GM19468 (cell line): ENCODE results near the gene PDLIM5.

ENCODE experiments used
- ATAC-seq: cut with Tn5 transposase; IDR thresholded peaks from one replicate; pipeline ENCODE4 v1.9.1; 2021; ENCODE audit warnings: mild to moderate bottlenecking, moderate library complexity, moderate number of reproducible peaks; ENCODE audit not compliant: unreplicated experiment; ENCODE audit errors: extremely low read depth

PDLIM5 gene

GRCh38 chr4:94420356-94420755 lies 31.4 kb upstream of the PDLIM5 start:
- ATAC-seq, result no peak

GRCh38 chr4:94426783-94427182 lies 25.0 kb upstream of the PDLIM5 start:
- no peak for ATAC-seq

DNA sequence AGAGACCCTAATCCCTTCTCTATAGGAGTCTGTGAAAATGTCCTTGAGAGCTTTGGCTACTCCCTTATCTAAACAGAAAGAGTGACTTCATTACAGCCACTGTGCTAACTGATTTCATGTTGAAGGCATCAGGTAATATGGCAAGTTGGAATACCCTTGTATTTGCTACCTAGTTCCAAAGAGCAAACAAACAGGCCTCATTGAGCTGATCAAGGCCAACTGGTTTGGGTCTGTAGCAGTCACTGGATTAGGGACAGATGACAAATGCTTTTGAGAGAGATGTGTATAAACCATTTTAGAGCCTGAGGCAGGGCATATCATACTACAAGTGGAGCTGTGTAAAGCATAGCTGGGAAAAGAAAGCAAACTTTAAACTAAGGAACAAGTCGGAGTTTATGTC lies 22.9 kb upstream of the PDLIM5 start:
- no peak for ATAC-seq

GRCh38 chr4:94430406-94430805 lies 21.3 kb upstream of the PDLIM5 start:
- ATAC-seq, result no peak

DNA sequence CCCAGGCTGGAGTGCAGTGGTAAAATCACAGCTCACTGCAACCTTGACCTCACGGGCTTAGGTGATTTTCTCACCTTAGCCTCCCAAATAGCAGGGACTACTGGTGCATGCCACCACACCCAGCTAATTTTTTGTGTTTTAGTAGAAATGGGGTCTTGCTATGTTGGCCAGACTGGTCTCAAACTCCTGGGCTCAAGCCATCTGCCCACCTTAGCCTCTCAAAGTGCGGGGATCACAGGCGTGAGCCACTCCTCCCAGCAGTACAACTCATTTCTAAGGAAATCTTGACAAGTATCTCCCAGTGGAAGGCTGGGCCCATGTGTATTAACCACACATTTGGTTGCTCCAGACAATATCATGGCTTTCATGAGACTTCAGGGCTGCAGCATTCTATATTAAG lies 20.4 kb upstream of the PDLIM5 start:
- ATAC-seq, result no peak

- ATAC-seq, result no peak
Observed at GRCh38 chr4:94434505-94434904, 17.2 kb upstream of the PDLIM5 start.

DNA sequence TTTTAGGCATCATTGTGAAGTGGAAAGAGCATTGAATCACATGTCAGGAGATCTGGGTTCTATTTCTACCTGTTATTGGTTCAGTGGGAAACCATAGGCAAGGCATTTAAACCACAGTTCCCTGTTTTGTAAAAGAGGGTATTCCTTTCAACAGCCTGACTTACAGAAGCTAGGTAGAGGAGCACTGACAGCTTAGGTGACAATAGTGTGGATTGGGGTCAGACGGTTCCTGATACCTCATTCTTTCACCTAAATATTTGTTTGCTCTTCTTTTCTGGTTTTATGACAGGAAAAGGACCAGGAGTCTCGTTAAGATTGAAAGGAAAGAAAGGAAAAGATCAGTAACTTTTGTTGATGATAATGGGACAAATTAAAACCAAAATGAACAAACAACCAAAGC lies 15.9 kb upstream of the PDLIM5 start:
- ATAC-seq, result no peak

DNA sequence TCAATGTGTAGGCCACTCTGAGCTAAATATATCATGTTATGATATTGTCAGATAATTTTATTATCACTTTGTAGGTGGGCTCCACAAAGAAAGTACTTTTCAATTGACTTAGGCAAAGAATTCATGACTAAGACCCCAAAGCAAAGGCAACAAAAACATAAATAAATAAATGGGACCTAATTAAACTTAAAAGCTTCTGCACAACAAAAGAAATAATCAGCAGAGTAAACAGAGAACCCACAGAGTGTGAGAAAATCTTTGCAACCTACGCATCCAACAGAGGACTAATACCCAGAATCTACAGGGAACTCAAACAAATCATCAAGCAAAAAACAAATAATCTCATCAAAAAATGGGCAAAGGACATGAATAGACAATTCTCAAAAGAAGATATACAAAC lies 15.2 kb upstream of the PDLIM5 start:
- no peak for ATAC-seq

DNA sequence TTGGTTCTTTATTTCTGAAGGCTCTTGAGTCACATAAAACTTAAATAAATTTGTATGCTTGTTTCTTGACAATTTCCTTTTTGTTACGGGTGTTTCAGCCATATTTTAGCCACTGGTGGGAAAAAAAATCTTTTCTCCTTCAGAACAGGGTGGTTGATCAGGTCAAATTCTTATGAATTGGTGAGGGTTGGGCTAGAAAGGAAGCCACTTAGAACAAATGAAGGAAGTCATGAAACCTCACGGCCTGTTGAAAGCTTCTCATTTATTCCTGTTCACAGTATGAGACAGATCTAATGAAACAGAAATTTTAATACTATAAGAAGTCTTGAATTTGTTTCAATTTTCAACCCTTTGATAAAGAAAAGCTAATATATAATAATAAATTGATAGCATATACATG lies 12.1 kb upstream of the PDLIM5 start:
- ATAC-seq, result no peak

DNA sequence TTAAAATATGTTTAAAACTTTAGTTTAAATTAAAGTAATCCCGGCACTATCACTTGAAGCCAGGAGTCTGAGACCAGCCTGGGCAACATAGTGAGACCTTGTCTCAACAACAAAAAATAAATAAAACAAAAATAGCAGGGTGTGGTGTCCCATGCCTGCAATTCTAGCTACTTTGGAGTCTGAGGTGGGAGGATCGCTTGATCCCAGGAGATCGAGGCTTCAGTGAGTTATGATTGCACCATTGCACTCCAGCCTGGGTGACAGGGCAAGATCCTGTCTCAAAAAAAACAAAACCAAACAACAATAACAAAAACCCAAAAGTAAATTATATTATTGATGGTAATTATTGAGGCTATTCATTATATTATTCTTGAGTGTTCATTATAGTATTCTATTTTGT lies 9.9 kb upstream of the PDLIM5 start:
- ATAC-seq, result no peak

- ATAC-seq, result no peak
Observed at GRCh38 chr4:94442251-94442650, 9.5 kb upstream of the PDLIM5 start.

DNA sequence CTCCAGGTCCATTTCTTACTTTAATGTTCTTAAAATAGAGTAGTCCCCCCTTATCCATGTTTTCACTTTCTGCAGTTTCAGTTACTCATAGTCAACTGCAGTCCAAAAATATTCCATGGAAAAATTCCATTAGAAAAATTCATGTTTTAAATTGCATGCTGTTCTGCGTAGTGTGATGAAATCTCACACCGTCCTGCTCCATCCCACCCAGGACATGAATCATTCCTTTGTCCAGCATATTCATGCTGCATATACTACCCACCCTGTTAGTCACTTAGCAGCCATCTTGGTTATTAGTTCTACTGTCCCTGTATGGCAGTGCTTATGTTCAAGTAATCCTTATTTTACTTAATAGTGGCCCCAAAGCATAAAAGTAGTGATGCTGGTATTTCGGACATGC lies 5.4 kb upstream of the PDLIM5 start:
- ATAC-seq, result no peak

DNA sequence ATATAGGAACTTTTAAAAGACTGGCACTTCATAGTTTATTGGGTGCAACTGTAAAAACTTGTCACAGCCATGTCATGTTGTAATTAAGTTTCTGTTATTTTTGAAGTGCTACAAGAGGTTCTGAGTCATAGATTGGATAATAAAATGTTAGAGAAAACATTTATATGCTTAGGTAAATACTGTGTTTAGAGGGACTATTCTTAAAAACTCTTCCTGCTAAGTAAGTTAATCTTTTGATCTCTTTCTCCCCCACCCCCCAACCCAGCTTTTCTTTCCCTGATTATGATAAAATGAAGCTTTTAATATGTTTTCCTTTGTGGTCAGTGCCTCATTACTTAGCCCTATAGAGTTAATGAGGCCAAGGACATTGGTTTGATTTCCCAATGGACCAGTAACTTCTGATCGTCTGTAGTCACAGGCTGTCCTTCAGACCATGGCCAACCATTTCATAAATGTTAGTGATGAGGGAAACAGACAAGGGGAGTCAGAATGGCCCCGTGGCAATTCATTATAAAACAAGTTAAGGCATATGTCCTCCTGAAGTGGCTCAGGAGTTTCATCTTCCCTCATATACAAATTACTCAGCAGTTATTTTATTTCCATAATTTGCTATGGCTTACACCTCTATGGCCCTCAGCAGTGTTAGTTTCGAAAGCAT lies 3.9 kb upstream of the PDLIM5 start:
- ATAC-seq, result no peak

- ATAC-seq, result no peak
Observed at GRCh38 chr4:94448815-94449375, 2.8 kb upstream of the PDLIM5 start.

DNA sequence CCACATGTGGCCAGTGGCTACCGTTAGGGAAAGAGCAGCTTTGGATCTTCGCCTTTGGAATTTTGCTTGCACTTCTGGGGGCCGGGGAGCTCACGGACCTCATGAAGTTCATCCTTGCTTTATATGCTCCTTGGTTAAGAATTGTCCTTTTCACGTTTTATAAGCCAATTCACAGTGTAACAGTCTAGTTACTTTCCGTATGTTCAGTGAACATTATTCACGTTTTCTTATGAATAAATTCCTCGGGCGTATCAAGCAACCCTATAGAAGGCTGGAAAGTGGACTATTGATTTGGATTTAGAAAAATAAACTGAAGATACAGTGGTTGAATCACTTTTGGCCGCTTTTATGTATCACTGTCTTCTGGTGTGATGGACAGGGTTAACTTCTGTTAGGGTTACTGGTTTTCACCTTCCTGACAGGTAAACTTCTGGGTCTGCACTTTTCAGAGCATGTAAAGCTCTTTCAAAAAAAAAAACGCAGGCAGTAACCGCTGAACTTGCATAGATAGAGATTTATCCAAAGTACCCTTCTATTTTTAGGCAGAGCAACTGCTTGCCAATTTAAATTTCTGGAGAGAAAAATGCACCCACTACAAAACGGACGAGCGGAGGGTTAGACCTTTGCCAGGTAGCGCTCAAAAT lies 569 bp upstream of the PDLIM5 start:
- no peak for ATAC-seq

DNA sequence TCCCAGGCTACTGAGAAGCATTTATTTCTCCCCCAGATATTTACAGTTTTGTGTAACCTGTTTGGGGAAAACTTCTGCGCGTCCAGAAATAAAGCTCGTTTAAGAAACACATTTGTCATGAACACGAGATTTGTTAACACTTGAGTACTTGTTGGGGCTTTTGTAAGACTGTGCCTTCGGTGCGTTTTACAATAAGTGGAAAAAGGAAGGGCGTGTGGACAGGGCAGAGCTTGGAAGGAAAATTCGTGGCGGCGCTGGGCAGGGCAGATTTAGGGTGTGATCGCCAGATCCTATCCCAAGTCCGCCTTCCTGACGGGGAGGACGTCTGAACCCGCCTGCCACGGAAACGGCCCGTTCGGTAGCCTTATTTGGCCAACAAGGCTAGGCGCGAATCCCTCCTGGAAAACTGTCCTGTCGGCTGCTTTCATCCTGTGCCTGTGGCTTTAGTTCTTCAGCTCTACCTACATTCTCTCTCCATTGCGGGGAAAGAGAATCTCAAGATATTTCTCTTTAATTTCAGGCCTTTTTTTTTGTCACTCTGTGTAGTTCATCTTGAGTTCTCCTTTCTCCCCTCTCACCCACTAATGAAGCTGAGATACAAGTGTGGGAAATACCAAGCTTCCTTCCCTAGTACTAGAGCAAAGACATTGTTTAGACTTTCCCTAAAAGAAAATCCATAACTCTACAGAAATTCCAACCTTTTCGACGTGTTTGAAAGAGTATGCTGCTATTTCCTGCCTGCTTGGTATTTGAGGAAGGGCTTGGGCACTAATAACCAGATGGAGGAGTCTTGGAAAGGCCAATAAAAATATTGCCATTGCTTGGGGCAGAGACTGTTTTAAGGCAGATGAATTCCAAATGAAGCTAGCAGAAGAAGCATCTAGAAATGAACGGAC lies 982 bp downstream of the PDLIM5 start:
- no peak for ATAC-seq

DNA sequence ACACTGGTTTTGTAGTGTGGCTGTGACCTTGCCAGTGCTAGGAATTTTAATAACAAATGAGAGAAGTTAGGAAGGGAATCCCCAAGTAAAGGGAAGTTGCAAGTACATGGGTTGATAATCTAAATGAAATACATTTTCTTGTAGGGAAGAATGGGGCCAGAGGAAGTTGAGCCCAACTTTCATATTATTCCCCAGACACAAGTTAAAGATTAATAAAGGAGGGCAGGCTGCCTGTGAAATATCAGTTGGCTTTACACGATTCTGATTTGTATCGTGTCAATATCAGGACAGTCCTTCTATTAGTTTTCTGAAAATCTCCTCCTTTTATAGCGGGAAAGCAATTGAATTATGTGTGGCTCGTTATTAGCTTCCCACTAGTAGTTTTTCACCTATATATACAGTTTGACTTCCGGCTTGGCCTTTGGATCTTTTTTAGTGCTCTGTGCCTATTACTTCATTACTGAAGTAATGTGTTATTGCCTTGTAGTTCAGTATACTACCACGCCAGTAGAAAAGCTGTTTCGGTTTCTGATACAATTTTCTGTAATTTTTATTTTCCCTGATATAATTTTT lies 1.7 kb downstream of the PDLIM5 start:
- no peak for ATAC-seq

GRCh38 chr4:94454405-94454804 lies 2.7 kb downstream of the PDLIM5 start:
- no peak for ATAC-seq

GRCh38 chr4:94455081-94455480 lies 3.3 kb downstream of the PDLIM5 start:
- no peak for ATAC-seq

DNA sequence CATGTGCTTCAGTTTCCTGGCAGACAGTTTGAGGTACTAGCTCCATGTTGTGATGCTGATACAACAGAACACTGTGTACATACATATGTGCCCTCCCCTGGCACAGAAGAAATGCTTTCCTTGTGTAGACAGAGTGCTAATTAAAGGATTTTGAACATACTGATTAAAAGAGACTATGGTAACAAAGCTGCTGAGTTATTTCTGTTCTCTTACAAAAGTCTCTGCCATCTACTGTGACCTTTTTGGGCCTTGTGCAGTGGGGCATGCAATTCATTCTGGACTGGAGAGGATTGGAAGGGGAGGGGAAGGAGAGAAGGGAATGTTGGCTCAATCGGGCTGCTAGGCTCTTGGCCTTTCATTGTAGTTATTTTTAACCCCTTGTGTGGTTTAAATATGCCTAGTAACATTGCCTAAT lies 6.0 kb downstream of the PDLIM5 start:
- no peak for ATAC-seq

DNA sequence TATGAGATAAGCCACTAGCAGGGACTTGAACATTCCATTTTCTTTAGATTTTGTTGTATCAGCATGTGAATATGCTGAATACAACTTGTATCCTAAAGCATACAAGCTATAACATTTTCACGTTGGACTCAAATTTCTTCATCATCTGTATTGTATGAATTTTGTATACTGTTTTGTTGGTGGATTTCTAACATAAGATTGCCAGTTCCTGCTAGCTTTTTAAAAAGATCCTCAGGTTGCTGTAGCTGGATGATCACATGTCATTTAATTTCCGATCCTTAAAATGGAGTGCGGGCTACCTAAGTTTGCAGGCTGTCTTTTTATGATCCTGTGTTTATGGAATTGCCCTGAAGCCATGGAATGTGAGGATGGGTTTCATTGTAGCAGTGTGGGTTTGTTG lies 6.9 kb downstream of the PDLIM5 start:
- ATAC-seq, result no peak
